Measurements from ENCODE around the gene MCM3AP. TPM values are rescaled to one million over a fixed set of nuclear protein-coding genes. Genes with fewer than 3 reads are reported as not detected.
A peak's percentile ranks its signal among the peaks of the same experiment; 100 is the strongest.

MCM3AP gene
- total and polyA plus RNA-seq, 7 donors: 16.9 to 92.8 (median 48.9) TPM

- Histone ChIP-seq H3K9me3 (no peaks in the 10 kb centered on the region), H3K36me3 (peaks cover 0 to 11% (median 6%) of the 10 kb centered on the region in 4 donors), H3K27me3 (no peaks in the 10 kb centered on the region), H3K4me3 (peak within 1 kb of the TSS; percentile 87 to 99 (median 94)), H3K4me1 (peaks cover 0 to 34% (median 27%) of the 10 kb centered on the region in 4 donors), H3K27ac (peak within 1 kb of the TSS; percentile 94 to 99 (median 98))
- peak; percentile 99 for DNase-seq
- WGBS, 2 donors: 0% methylated on average over 76 of the region's 76 CpGs
- peak in 3 of 4 donors; percentile 46 to 59 (median 46) for TF ChIP-seq POLR2AphosphoS5 (IDR thresholded peaks at IDR 0.05)
- TF ChIP-seq CTCF (IDR thresholded peaks at IDR 0.05): no peak
- intact Hi-C loops (cut with DNase I): loop anchor here (1.0 to 5.0 kb wide), 4 partner anchors 38 to 353 kb away; partner anchors contain the start of genes DIP2A, LSS and YBEY
Measured at GRCh38 chr21:46323710-46324389, 38.4 kb upstream of the MCM3AP start, which contains the start of the genes C21orf58 and PCNT. TSS of gene C21orf58 (minus strand) at chr21:46323870. CDS start at chr21:46322738, 1,132 bp downstream. TSS of gene PCNT (plus strand) at chr21:46324156. CDS start at chr21:46324229, 73 bp downstream.

GRCh38 chr21:46323227-46323709 lies 37.9 kb upstream of the MCM3AP start:
- H3K27ac ChIP-seq: peak overlapping the region; percentile 45 to 99 (median 96)
- DNase-seq: peak; percentile 74
- H3K4me1 ChIP-seq: peaks cover 0 to 34% (median 27%) of the 10 kb centered on the region in 4 donors
- H3K9me3 ChIP-seq: no peaks in the 10 kb centered on the region
- WGBS, 2 donors: 0% methylated on average over 34 of the region's 34 CpGs
- no peak for TF ChIP-seq EP300 (IDR thresholded peaks at IDR 0.05)
- no peak for TF ChIP-seq CTCF (IDR thresholded peaks at IDR 0.05)
- TF ChIP-seq POLR2AphosphoS5 (IDR thresholded peaks at IDR 0.05): no peak
- TF ChIP-seq POLR2A (IDR thresholded peaks at IDR 0.05): no peak
- H3K36me3 ChIP-seq: peaks cover 0 to 8% (median 5%) of the 10 kb centered on the region in 4 donors
- intact Hi-C loops (cut with DNase I): loop anchor here (5.0 kb wide), 1 partner anchor 134 kb away; the partner anchor contains the start of gene DIP2A
- H3K27me3 ChIP-seq: no peaks in the 10 kb centered on the region
- H3K4me3 ChIP-seq: peak overlapping the region; percentile 87 to 99 (median 94)

GRCh38 chr21:46322351-46323226 lies 37.2 kb upstream of the MCM3AP start:
- Histone ChIP-seq H3K27me3 (no peaks in the 10 kb centered on the region), H3K4me1 (peaks cover 0 to 34% (median 27%) of the 10 kb centered on the region in 4 donors), H3K4me3 (peak overlapping the region; percentile 87 to 99 (median 94)), H3K27ac (peak overlapping the region in 1 of 4 donors; percentile 98), H3K9me3 (no peaks in the 10 kb centered on the region), H3K36me3 (peaks cover 0 to 4% (median 1%) of the 10 kb centered on the region in 4 donors)
- TF ChIP-seq CTCF (IDR thresholded peaks at IDR 0.05) (no peak), POLR2AphosphoS5 (IDR thresholded peaks at IDR 0.05) (no peak), EP300 (IDR thresholded peaks at IDR 0.05) (no peak), POLR2A (IDR thresholded peaks at IDR 0.05) (no peak)
- 2 to 4% methylated on average over 50 of the region's 50 CpGs for WGBS, 2 donors
- intact Hi-C loops (cut with DNase I): loop anchor here (5.0 kb wide), 1 partner anchor 135 kb away; the partner anchor contains the start of gene DIP2A
- DNase-seq: no peak

- Histone ChIP-seq H3K27me3 (no peaks in the 10 kb centered on the region), H3K4me3 (no peak overlapping the region), H3K36me3 (no peaks in the 10 kb centered on the region), H3K4me1 (peaks cover 0 to 25% (median 18%) of the 10 kb centered on the region in 4 donors), H3K9me3 (no peaks in the 10 kb centered on the region), H3K27ac (no peak overlapping the region)
- 49 to 81% methylated on average over 4 of the region's 4 CpGs for WGBS, 2 donors
- intact Hi-C loops (cut with DNase I): loop anchor here (5.0 kb wide), 1 partner anchor 137 kb away; the partner anchor contains the start of gene DIP2A
- no peak for TF ChIP-seq POLR2A (IDR thresholded peaks at IDR 0.05)
- no peak for TF ChIP-seq CTCF (IDR thresholded peaks at IDR 0.05)
- TF ChIP-seq EP300 (IDR thresholded peaks at IDR 0.05): no peak
- no peak for TF ChIP-seq POLR2AphosphoS5 (IDR thresholded peaks at IDR 0.05)
- DNase-seq: no peak
Measured at GRCh38 chr21:46320331-46320801, 35.0 kb upstream of the MCM3AP start.

Data from sigmoid colon (tissue), 7 donors.